Effector CD8-positive, alpha-beta T cell (primary cell): ENCODE measurements around the gene FUS.

ENCODE experiments used
- DNase-seq: peaks from one replicate; lab custom pipeline; 2025; lab: John Stamatoyannopoulos, UW

Gene FUS

GRCh38 chr16:31202414-31203375 lies 22.8 kb downstream of the FUS start, which contains the start of gene PYCARD:
TSS of gene PYCARD (minus strand) at chr16:31202760. CDS start at chr16:31202690, 70 bp downstream.
- DNase-seq: no peak

GRCh38 chr16:31204871-31205666 lies 25.1 kb downstream of the FUS start:
- no peak for DNase-seq

- no peak for DNase-seq
Measured at GRCh38 chr16:31206776-31207175, 26.8 kb downstream of the FUS start.

- DNase-seq: no peak
Measured at GRCh38 chr16:31213342-31213741, 33.4 kb downstream of the FUS start.

- no peak for DNase-seq
Measured at GRCh38 chr16:31213877-31214707, 34.2 kb downstream of the FUS start, which contains the start of gene TRIM72. TSS of gene TRIM72 (plus strand) at chr16:31214119. CDS start at chr16:31214739, 620 bp downstream.

- DNase-seq: no peak
Measured at GRCh38 chr16:31214708-31215286, 34.9 kb downstream of the FUS start.

- no peak for DNase-seq
Measured at GRCh38 chr16:31215287-31216162, 35.6 kb downstream of the FUS start.

- DNase-seq: no peak
Measured at GRCh38 chr16:31216422-31217135, 36.6 kb downstream of the FUS start, which contains the start of gene PYDC1. TSS of gene PYDC1 (minus strand) at chr16:31217135. CDS start at chr16:31217028, 107 bp downstream.

- no peak for DNase-seq
Measured at GRCh38 chr16:31217136-31217530, 37.2 kb downstream of the FUS start.

- DNase-seq: no peak
Measured at GRCh38 chr16:31219154-31219741, 39.3 kb downstream of the FUS start.

- no peak for DNase-seq
Measured at GRCh38 chr16:31221357-31222160, 41.6 kb downstream of the FUS start.

GRCh38 chr16:31223044-31223443 lies 43.1 kb downstream of the FUS start:
- no peak for DNase-seq

- no peak for DNase-seq
Measured at GRCh38 chr16:31224092-31224955, 44.4 kb downstream of the FUS start.

- no peak for DNase-seq
Measured at GRCh38 chr16:31225193-31225592, 45.3 kb downstream of the FUS start.

GRCh38 chr16:31228206-31228605 lies 48.3 kb downstream of the FUS start:
- no peak for DNase-seq

GRCh38 chr16:31229501-31229900 lies 49.6 kb downstream of the FUS start:
- no peak for DNase-seq

- DNase-seq: no peak
Measured at GRCh38 chr16:31238041-31238440, 58.1 kb downstream of the FUS start.
